Peyer's patch (tissue), 4 donors: Measurements from ENCODE around the gene FILIP1. TPM values are rescaled to one million over a fixed set of nuclear protein-coding genes. Genes with fewer than 3 reads are reported as not detected.

Experiments
- DNase-seq, 3 donors: peaks; one replicate each; pipeline ENCODE4 v3.0.0-alpha.2; 2017 to 2019
- H3K27ac ChIP-seq, 4 donors: fragments of 200-600 bp; sonication (generic); one replicate each; pipeline ENCODE4 v1.5.1; 2016 to 2019
- H3K27me3 ChIP-seq, 2 donors: fragments of 200-600 bp; sonication (generic); one replicate each; pipeline ENCODE4 v1.5.1; 2019
- H3K36me3 ChIP-seq, 3 donors: fragments of 200-600 bp; sonication (generic); one replicate each; pipeline ENCODE4 v1.5.1; 2016 to 2019
- H3K4me1 ChIP-seq, 4 donors: fragments of 200-600 bp; sonication (generic); one replicate each; pipeline ENCODE4 v1.5.1; 2016 to 2019
- H3K4me3 ChIP-seq, 4 donors: fragments of 200-600 bp; sonication (generic); 1 replicate in 3 of 4; 2 replicates in 1 of 4; pipeline ENCODE4 v1.5.1; 2016 to 2019; ENCODE audit warnings: mild to moderate bottlenecking in 1 of 4
- H3K9me3 ChIP-seq, 4 donors: fragments of 200-600 bp; sonication (generic); one replicate each; pipeline ENCODE4 v1.5.1; 2016 to 2019; ENCODE audit warnings: mild to moderate bottlenecking in 1 of 4
- CTCF ChIP-seq, 6 experiments: fragments of 450-650 bp in 4 of 6; fragments of 200-600 bp in 2 of 6; sonication (generic) in 1 of 6; IDR thresholded peaks; one replicate each; pipeline ENCODE4 v1.5.1; 2017 to 2019; ENCODE audit warnings: antibody characterized with exemption in 6 of 6, mild to moderate bottlenecking in 3 of 6, moderate library complexity in 1 of 6
- POLR2A ChIP-seq, 2 donors: fragments of 450-650 bp; IDR thresholded peaks; one replicate each; pipeline ENCODE4 v1.5.1; 2017; ENCODE audit warnings: antibody characterized with exemption in 2 of 2, mild to moderate bottlenecking in 2 of 2, moderate library complexity in 2 of 2
- total RNA-seq, 4 donors: library from RNA; depleted of rRNA; stranded (reverse); fragments of >200 nt; gene quantifications; one replicate each; pipeline ENCODE4 v1.1.0, GENCODE V29; 2016

FILIP1 gene
- total RNA-seq, 4 donors from 2014 or later, result 1.1 to 7.4 (median 4.0) TPM

GRCh38 chr6:75494290-75494689, 690 bp upstream of the FILIP1 start:
- Histone ChIP-seq H3K27me3 (no peaks in the 10 kb centered on the region), H3K4me1 (no peaks in the 10 kb centered on the region), H3K27ac (peak overlapping the region in 1 of 4 donors; percentile 83), H3K4me3 (peak overlapping the region in 1 of 4 donors; percentile 41), H3K9me3 (no peaks in the 10 kb centered on the region), H3K36me3 (no peaks in the 10 kb centered on the region)
- no peak for TF ChIP-seq CTCF (IDR thresholded peaks at IDR 0.05)
- TF ChIP-seq POLR2A (IDR thresholded peaks at IDR 0.05), result no peak
- DNase-seq, result no peak

- TF ChIP-seq CTCF (IDR thresholded peaks at IDR 0.05) (no peak), POLR2A (IDR thresholded peaks at IDR 0.05) (no peak)
- H3K9me3 ChIP-seq, result no peaks in the 10 kb centered on the region
- H3K27me3 ChIP-seq, result no peaks in the 10 kb centered on the region
- H3K4me1 ChIP-seq, result no peaks in the 10 kb centered on the region
- peak overlapping the region in 2 of 4 donors; percentile 67 to 83 for H3K27ac ChIP-seq
- DNase-seq, result no peak
- H3K36me3 ChIP-seq, result no peaks in the 10 kb centered on the region
- H3K4me3 ChIP-seq, result peak overlapping the region in 2 of 4 donors; percentile 4 to 41
These were observed 1.0 kb downstream of the FILIP1 start for GRCh38 chr6:75492386-75493153.

GRCh38 chr6:75491291-75491690, 2.3 kb downstream of the FILIP1 start:
- Histone ChIP-seq H3K4me3 (peak overlapping the region in 1 of 4 donors; percentile 41), H3K9me3 (no peaks in the 10 kb centered on the region), H3K36me3 (no peaks in the 10 kb centered on the region), H3K27ac (peak overlapping the region in 2 of 4 donors; percentile 18 to 83), H3K4me1 (no peaks in the 10 kb centered on the region), H3K27me3 (no peaks in the 10 kb centered on the region)
- no peak for DNase-seq
- no peak for TF ChIP-seq POLR2A (IDR thresholded peaks at IDR 0.05)
- TF ChIP-seq CTCF (IDR thresholded peaks at IDR 0.05), result no peak

- TF ChIP-seq CTCF (IDR thresholded peaks at IDR 0.05) (no peak), POLR2A (IDR thresholded peaks at IDR 0.05) (no peak)
- H3K27me3 ChIP-seq, result no peaks in the 10 kb centered on the region
- H3K36me3 ChIP-seq, result no peaks in the 10 kb centered on the region
- no peaks in the 10 kb centered on the region for H3K4me1 ChIP-seq
- H3K27ac ChIP-seq, result peak overlapping the region in 2 of 4 donors; percentile 18 to 83
- DNase-seq, result no peak
- no peaks in the 10 kb centered on the region for H3K9me3 ChIP-seq
- H3K4me3 ChIP-seq, result peak overlapping the region in 1 of 4 donors; percentile 41
These were observed 2.9 kb downstream of the FILIP1 start for GRCh38 chr6:75490706-75491105.

GRCh38 chr6:75489025-75489424, 4.6 kb downstream of the FILIP1 start:
- no peaks in the 10 kb centered on the region for H3K4me1 ChIP-seq
- H3K4me3 ChIP-seq, result no peak overlapping the region
- H3K9me3 ChIP-seq, result no peaks in the 10 kb centered on the region
- no peaks in the 10 kb centered on the region for H3K36me3 ChIP-seq
- DNase-seq, result no peak
- H3K27ac ChIP-seq, result peak overlapping the region in 1 of 4 donors; percentile 53
- no peak for TF ChIP-seq CTCF (IDR thresholded peaks at IDR 0.05)
- no peak for TF ChIP-seq POLR2A (IDR thresholded peaks at IDR 0.05)
- no peaks in the 10 kb centered on the region for H3K27me3 ChIP-seq
